ENCODE data around the gene ATP5F1E. TPM values are rescaled to one million over a fixed set of nuclear protein-coding genes. Genes with fewer than 3 reads are reported as not detected.

Gene ATP5F1E
- total RNA-seq, 1 experiment from 2014 or later, result 41.1 TPM

DNA sequence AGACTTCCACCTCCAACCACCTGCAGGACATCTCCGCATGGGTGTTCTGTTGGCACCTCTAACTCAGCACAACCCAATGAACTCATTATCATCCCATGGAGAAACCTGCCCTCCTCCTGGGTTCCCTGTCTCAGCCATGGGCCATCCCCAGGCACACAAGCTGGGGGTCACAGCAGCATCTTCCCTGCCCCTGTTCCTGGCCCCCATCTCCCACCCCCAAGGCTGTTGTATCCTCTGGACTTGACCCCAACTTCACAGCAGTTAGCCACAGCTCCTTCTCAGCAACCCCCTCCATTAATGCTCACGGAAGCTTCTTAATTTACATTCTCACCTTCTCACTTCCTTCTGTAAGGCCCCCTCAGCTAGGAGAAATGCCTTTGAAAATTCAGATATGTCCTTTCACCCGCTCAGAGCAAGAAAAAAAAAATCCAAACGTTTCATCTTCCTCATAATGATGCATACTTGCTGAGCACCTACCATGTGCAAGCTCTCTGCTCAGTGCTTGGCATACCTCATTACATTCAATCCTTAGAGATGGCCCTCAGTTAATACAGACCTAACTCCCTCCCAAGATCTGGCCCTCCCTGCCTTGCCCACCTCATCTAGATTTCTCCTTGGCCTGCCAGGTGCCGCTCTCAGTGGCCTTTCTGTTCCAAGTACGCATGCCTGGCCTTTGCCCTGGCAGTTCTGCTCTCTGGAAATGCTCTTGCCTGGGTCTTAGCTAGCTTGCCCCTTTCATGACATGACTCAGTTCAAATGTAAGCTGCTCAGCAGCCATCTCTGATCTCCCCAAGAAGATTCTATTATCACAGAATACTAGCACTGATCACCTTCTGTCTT, 53.6 kb downstream of the ATP5F1E start:
- ATAC-seq, result no peak
- Mint-ChIP-seq H3K36me3 (peaks cover 11% of the 10 kb centered on the region), H3K9me3 (peaks cover 13% of the 10 kb centered on the region), H3K4me1 (peaks cover 24% of the 10 kb centered on the region), H3K4me3 (no peak overlapping the region), H3K27ac (no peak overlapping the region), H3K27me3 (ENCODE audit: low read depth) (peaks cover 6% of the 10 kb centered on the region)
- TF ChIP-seq, protein P1, sequence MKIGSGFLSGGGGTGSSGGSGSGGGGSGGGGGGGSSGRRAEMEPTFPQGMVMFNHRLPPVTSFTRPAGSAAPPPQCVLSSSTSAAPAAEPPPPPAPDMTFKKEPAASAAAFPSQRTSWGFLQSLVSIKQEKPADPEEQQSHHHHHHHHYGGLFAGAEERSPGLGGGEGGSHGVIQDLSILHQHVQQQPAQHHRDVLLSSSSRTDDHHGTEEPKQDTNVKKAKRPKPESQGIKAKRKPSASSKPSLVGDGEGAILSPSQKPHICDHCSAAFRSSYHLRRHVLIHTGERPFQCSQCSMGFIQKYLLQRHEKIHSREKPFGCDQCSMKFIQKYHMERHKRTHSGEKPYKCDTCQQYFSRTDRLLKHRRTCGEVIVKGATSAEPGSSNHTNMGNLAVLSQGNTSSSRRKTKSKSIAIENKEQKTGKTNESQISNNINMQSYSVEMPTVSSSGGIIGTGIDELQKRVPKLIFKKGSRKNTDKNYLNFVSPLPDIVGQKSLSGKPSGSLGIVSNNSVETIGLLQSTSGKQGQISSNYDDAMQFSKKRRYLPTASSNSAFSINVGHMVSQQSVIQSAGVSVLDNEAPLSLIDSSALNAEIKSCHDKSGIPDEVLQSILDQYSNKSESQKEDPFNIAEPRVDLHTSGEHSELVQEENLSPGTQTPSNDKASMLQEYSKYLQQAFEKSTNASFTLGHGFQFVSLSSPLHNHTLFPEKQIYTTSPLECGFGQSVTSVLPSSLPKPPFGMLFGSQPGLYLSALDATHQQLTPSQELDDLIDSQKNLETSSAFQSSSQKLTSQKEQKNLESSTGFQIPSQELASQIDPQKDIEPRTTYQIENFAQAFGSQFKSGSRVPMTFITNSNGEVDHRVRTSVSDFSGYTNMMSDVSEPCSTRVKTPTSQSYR (CRISPR knock-in tag; IDR thresholded peaks at IDR 0.05), result no peak
- TF ChIP-seq, protein P2, sequence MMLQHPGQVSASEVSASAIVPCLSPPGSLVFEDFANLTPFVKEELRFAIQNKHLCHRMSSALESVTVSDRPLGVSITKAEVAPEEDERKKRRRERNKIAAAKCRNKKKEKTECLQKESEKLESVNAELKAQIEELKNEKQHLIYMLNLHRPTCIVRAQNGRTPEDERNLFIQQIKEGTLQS (CRISPR knock-in tag; conservative IDR thresholded peaks at IDR 0.05), result no peak
- peak; percentile 59; the same call in 1 of the 2 replicates for TF ChIP-seq ZNF317 (CRISPR knock-in tag; IDR thresholded peaks at IDR 0.05; ENCODE audit: borderline replicate concordance, low read depth)
- TF ChIP-seq, protein P3, sequence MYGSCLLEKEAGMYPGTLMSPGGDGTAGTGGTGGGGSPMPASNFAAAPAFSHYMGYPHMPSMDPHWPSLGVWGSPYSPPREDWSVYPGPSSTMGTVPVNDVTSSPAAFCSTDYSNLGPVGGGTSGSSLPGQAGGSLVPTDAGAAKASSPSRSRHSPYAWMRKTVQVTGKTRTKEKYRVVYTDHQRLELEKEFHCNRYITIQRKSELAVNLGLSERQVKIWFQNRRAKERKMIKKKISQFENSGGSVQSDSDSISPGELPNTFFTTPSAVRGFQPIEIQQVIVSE (CRISPR knock-in tag; IDR thresholded peaks at IDR 0.05; ENCODE audit: borderline replicate concordance), result no peak
- POLR2A ChIA-PET, result no interaction called here
- DNase-seq (ENCODE audit: low spot score), result no peak
- CTCF ChIA-PET, result interaction anchor here (0.6 to 1.9 kb wide), 7 partner anchors 10 to 425 kb away, joined by 3 to 5 read pairs (median 3); no protein-coding TSS in a partner anchor

DNA sequence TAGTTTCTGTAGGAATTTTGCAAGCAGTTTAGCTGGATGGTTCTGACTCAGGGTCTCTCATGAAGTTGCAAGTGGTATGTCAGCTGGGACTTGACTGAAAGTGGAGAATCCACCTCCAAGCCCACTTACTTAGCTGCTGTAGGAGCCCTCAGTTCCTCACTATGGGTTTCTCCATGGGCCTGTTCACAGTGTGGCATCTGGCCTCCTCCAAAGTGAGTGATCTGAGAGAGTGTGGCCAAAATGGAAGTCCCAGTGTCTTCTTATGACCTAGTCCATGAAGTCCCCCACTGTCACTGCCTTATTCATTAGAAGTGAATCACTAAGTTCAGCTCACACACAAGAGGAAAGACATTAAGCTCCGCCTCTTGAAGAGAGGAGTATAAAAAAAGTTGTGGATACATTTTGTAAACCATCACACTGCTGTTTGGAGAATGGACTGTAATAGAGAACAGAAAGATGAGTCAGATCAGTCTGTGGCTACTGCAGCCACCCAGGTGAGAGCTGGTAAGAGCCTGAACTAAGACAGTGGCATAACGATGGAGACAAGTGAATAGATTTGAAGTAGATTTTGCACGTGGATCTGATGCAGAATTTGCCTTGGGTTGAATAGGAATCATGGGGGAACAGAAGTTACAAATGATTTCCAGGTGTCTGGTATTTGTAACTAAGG, 55.9 kb downstream of the ATP5F1E start:
- ChIA-PET POLR2A (no interaction called here), CTCF (no interaction called here)
- peaks cover 17% of the 10 kb centered on the region for H3K4me1 Mint-ChIP-seq
- H3K36me3 Mint-ChIP-seq, result peaks cover 7% of the 10 kb centered on the region
- H3K9me3 Mint-ChIP-seq, result peaks cover 13% of the 10 kb centered on the region
- H3K27me3 Mint-ChIP-seq (ENCODE audit: low read depth), result peaks cover 6% of the 10 kb centered on the region
- ATAC-seq (no peak), DNase-seq (ENCODE audit: low spot score) (no peak)
- no peak overlapping the region for H3K27ac Mint-ChIP-seq
- no peak overlapping the region for H3K4me3 Mint-ChIP-seq
- TF ChIP-seq RORB (CRISPR knock-in tag; IDR thresholded peaks at IDR 0.05), result no peak
- TF ChIP-seq NFE2L1 (CRISPR knock-in tag; IDR thresholded peaks at IDR 0.05), result no peak
- TF ChIP-seq, protein P4, sequence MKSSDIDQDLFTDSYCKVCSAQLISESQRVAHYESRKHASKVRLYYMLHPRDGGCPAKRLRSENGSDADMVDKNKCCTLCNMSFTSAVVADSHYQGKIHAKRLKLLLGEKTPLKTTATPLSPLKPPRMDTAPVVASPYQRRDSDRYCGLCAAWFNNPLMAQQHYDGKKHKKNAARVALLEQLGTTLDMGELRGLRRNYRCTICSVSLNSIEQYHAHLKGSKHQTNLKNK (CRISPR knock-in tag; IDR thresholded peaks at IDR 0.05), result no peak

Other genes with a start within 250 kb of the ATP5F1E start
- gene GNAS-AS1, start 181.4 kb downstream of the ATP5F1E start, total RNA-seq (2021), result 12.2 to 13.4 TPM (median 12.8 TPM) in 3 replicates
- gene GNAS, start 179.6 kb downstream of the ATP5F1E start, total RNA-seq (2021), result 868 to 954 TPM (median 912 TPM) in 3 replicates
- gene NELFCD, start 51.1 kb downstream of the ATP5F1E start, total RNA-seq (2021), result 53.0 to 66.9 TPM (median 57.6 TPM) in 3 replicates
- 26.3 to 36.2 TPM (median 32.4 TPM) in 3 replicates for gene CTSZ, start 25.1 kb downstream of the ATP5F1E start, total RNA-seq (2021)
- not detected in 3 replicates for gene TUBB1, start 12.9 kb downstream of the ATP5F1E start, total RNA-seq (2021)
- 46.9 to 48.7 TPM (median 47.0 TPM) in 3 replicates for gene PRELID3B, start 10.5 kb upstream of the ATP5F1E start, total RNA-seq (2021)
- gene ZNF831, start 131.5 kb upstream of the ATP5F1E start, total RNA-seq (2021), result 0.02 to 0.04 TPM in 2 of 3 replicates, not detected in the other